Medulla oblongata (tissue), 1 donor: ENCODE measurements around the gene RNF151.
"Not testable (repeated sequence)": the region's sequence is repeated elsewhere in the genome, so short reads cannot be mapped to it uniquely, and the experiment has no call there.

Experiments
- DNase-seq: peaks from one replicate; pipeline ENCODE4 v3.0.0-alpha.2; 2015; ENCODE audit errors: extremely low spot score

The RNF151 gene

GRCh38 chr16:1938910-1939309 is 27.7 kb upstream of the RNF151 start:
- DNase-seq, result no peak

GRCh38 chr16:1939833-1940232 is 26.8 kb upstream of the RNF151 start:
- DNase-seq, result not testable (repeated sequence)

GRCh38 chr16:1940273-1941161 is 26.1 kb upstream of the RNF151 start:
- no peak for DNase-seq

GRCh38 chr16:1941162-1942046 is 25.3 kb upstream of the RNF151 start:
- DNase-seq, result no peak

- DNase-seq, result no peak
Observed at GRCh38 chr16:1942047-1942809, 24.4 kb upstream of the RNF151 start.

- peak; percentile 100 for DNase-seq
Observed at GRCh38 chr16:1942810-1943726, 23.6 kb upstream of the RNF151 start, which contains the start of gene MSRB1. MSRB1 (minus strand) TSS chr16:1943199; CDS start chr16:1943156, 43 bp downstream.

GRCh38 chr16:1944612-1945199 is 21.9 kb upstream of the RNF151 start:
- DNase-seq, result no peak

- DNase-seq, result no peak
Observed at GRCh38 chr16:1945559-1946391, 20.9 kb upstream of the RNF151 start.

GRCh38 chr16:1946495-1947368 is 19.9 kb upstream of the RNF151 start:
- DNase-seq, result no peak

- no peak for DNase-seq
Observed at GRCh38 chr16:1947369-1947670, 19.3 kb upstream of the RNF151 start.

- no peak for DNase-seq
Observed at GRCh38 chr16:1949507-1949906, 17.1 kb upstream of the RNF151 start.

- no peak for DNase-seq
Observed at GRCh38 chr16:1950047-1950446, 16.6 kb upstream of the RNF151 start.

GRCh38 chr16:1950559-1950958 is 16.1 kb upstream of the RNF151 start:
- no peak for DNase-seq

- DNase-seq, result no peak
Observed at GRCh38 chr16:1953734-1954133, 12.9 kb upstream of the RNF151 start.

GRCh38 chr16:1957434-1958142 is 9.1 kb upstream of the RNF151 start:
- not testable (repeated sequence) for DNase-seq

GRCh38 chr16:1958143-1958491 is 8.5 kb upstream of the RNF151 start:
- DNase-seq, result not testable (repeated sequence)

- DNase-seq, result no peak
Observed at GRCh38 chr16:1958715-1959268, 7.9 kb upstream of the RNF151 start.
